Karpas-422 (cell line): Measurements from ENCODE around the gene AIF1. TPM values are rescaled to one million over a fixed set of nuclear protein-coding genes. Genes with fewer than 3 reads are reported as not detected.

Experiments used
- DNase-seq: peaks from one replicate; pipeline ENCODE4 v3.0.0-alpha.2; 2015
- H2AFZ ChIP-seq: fragments of 200-600 bp; sonication (generic); 2 replicates; pipeline ENCODE4 v1.6.1; 2014; ENCODE audit warnings: antibody characterized with exemption, low read length, mixed read lengths
- H3K27ac ChIP-seq: fragments of 200-600 bp; sonication (generic); 2 replicates; pipeline ENCODE4 v1.5.1; 2014; ENCODE audit warnings: mild to moderate bottlenecking, low read length, moderate library complexity
- H3K27me3 ChIP-seq: fragments of 200-600 bp; sonication (generic); 2 replicates; pipeline ENCODE4 v1.6.1; 2014; ENCODE audit warnings: low read length, mixed read lengths
- H3K36me3 ChIP-seq: fragments of 200-600 bp; sonication (generic); 2 replicates; pipeline ENCODE4 v1.6.1; 2014; ENCODE audit warnings: low read length, mixed read lengths; ENCODE audit not compliant: insufficient read depth
- H3K4me1 ChIP-seq: fragments of 200-600 bp; sonication (generic); 2 replicates; pipeline ENCODE4 v1.6.1; 2014; ENCODE audit warnings: mild to moderate bottlenecking, low read length, mixed read lengths
- H3K4me2 ChIP-seq: fragments of 200-600 bp; sonication (generic); 2 replicates; pipeline ENCODE4 v1.6.1; 2014; ENCODE audit warnings: low read length, low read depth, mild to moderate bottlenecking; ENCODE audit not compliant: poor library complexity, severe bottlenecking
- H3K4me3 ChIP-seq: fragments of 200-600 bp; sonication (generic); 2 replicates; pipeline ENCODE4 v1.5.1; 2014; ENCODE audit warnings: mild to moderate bottlenecking, antibody characterized with exemption, low read length, mixed read lengths
- H3K79me2 ChIP-seq: fragments of 200-600 bp; sonication (generic); 2 replicates; pipeline ENCODE4 v1.6.1; 2014; ENCODE audit warnings: mild to moderate bottlenecking, low read length, mixed read lengths
- H3K9ac ChIP-seq: fragments of 200-600 bp; sonication (generic); 2 replicates; pipeline ENCODE4 v1.6.0; 2014; ENCODE audit warnings: low read length
- H3K9me2 ChIP-seq: fragments of 200-600 bp; sonication (generic), shearing (Covaris generic); replicated peaks from 2 replicates; pipeline ENCODE4 v1.6.0; 2014; ENCODE audit warnings: mild to moderate bottlenecking, low read length, moderate library complexity; ENCODE audit not compliant: insufficient read depth
- H3K9me3 ChIP-seq: fragments of 300-700, 200-600 bp; sonication (generic); 2 replicates; pipeline ENCODE4 v1.6.1; 2014; ENCODE audit warnings: low read length, mixed read lengths
- H4K20me1 ChIP-seq: fragments of 200-600 bp; sonication (generic); 2 replicates; pipeline ENCODE4 v1.6.1; 2014; ENCODE audit warnings: mild to moderate bottlenecking, antibody characterized with exemption, low read length, low read depth; ENCODE audit not compliant: insufficient read depth
- total RNA-seq: library from RNA; depleted of rRNA; stranded (reverse); fragments of >200 nt; shearing (Covaris generic); gene quantifications from 2 replicates; pipeline ENCODE4 v1.2.3, GENCODE V29; 2014; ENCODE audit warnings: low replicate concordance

Gene AIF1
- total RNA-seq, 1 experiment from 2014 or later, result not detected

- Histone ChIP-seq H3K27me3 (no peaks in the 10 kb centered on the region), H3K9me2 (no peaks in the 10 kb centered on the region), H4K20me1 (peaks cover 25% of the 10 kb centered on the region; the same call in 1 of the 2 replicates), H3K9me3 (no peaks in the 10 kb centered on the region), H2AFZ (no peak overlapping the region), H3K4me2 (peak overlapping the region; percentile 46), H3K9ac (no peak overlapping the region), H3K4me1 (peaks cover 45% of the 10 kb centered on the region), H3K27ac (peak overlapping the region; percentile 91), H3K4me3 (no peak overlapping the region), H3K36me3 (peaks cover 57% of the 10 kb centered on the region), H3K79me2 (no peaks in the 10 kb centered on the region)
- DNase-seq, result no peak
These were observed 21.9 kb downstream of the AIF1 start for GRCh38 chr6:31636698-31637596.

- Histone ChIP-seq H3K4me1 (peaks cover 44% of the 10 kb centered on the region), H3K27ac (peak overlapping the region; percentile 91), H4K20me1 (peaks cover 14% of the 10 kb centered on the region; the same call in 1 of the 2 replicates), H3K4me2 (no peak overlapping the region), H2AFZ (no peak overlapping the region), H3K79me2 (no peaks in the 10 kb centered on the region), H3K9me3 (no peaks in the 10 kb centered on the region), H3K36me3 (peaks cover 50% of the 10 kb centered on the region), H3K4me3 (no peak overlapping the region), H3K9ac (no peak overlapping the region), H3K27me3 (no peaks in the 10 kb centered on the region), H3K9me2 (no peaks in the 10 kb centered on the region)
- no peak for DNase-seq
These were observed 24.0 kb downstream of the AIF1 start for GRCh38 chr6:31639043-31639442.

DNA sequence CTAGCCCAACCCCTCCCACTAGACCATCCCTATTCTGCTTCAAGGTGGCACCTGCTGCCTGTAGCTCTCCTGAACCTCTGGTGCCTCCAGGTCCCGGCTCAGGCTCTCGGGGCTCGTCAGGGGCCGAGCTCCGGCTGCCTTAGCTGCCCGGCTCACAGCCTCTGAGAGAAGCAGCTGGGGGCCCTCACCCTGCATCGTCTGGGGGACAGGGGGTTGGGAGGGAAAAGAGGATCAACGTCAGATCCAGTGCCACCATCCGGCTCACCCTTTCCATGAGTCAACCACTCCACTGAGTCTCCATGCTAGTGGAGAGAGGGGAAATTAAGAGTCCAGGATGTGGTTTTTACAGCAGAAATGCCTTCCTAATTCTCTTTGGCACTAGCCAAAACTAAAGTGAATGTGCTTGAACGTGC lies 24.4 kb downstream of the AIF1 start:
- Histone ChIP-seq H4K20me1 (peaks cover 10% of the 10 kb centered on the region; the same call in 1 of the 2 replicates), H3K9me3 (no peaks in the 10 kb centered on the region), H3K4me3 (no peak overlapping the region), H3K79me2 (no peaks in the 10 kb centered on the region), H3K27ac (peak overlapping the region; percentile 91; the same call in 1 of the 2 replicates), H3K4me2 (no peak overlapping the region), H3K9me2 (no peaks in the 10 kb centered on the region), H3K4me1 (peaks cover 40% of the 10 kb centered on the region), H3K9ac (no peak overlapping the region), H3K27me3 (no peaks in the 10 kb centered on the region), H2AFZ (no peak overlapping the region), H3K36me3 (peaks cover 46% of the 10 kb centered on the region)
- DNase-seq, result no peak

- Histone ChIP-seq H3K9me2 (no peaks in the 10 kb centered on the region), H3K9ac (no peak overlapping the region), H3K27me3 (no peaks in the 10 kb centered on the region), H3K79me2 (no peaks in the 10 kb centered on the region), H3K4me1 (peaks cover 29% of the 10 kb centered on the region), H3K36me3 (peaks cover 39% of the 10 kb centered on the region), H2AFZ (no peak overlapping the region), H3K4me2 (no peak overlapping the region), H3K9me3 (no peaks in the 10 kb centered on the region), H3K27ac (no peak overlapping the region), H3K4me3 (no peak overlapping the region), H4K20me1 (peaks cover 7% of the 10 kb centered on the region; the same call in 1 of the 2 replicates)
- no peak for DNase-seq
These were observed 25.6 kb downstream of the AIF1 start for GRCh38 chr6:31640612-31641011.

- Histone ChIP-seq H2AFZ (no peak overlapping the region), H3K27ac (no peak overlapping the region), H3K4me1 (peaks cover 22% of the 10 kb centered on the region), H4K20me1 (peaks cover 4% of the 10 kb centered on the region; the same call in 1 of the 2 replicates), H3K9me3 (no peaks in the 10 kb centered on the region), H3K4me3 (no peak overlapping the region), H3K36me3 (peaks cover 32% of the 10 kb centered on the region), H3K9ac (no peak overlapping the region), H3K9me2 (no peaks in the 10 kb centered on the region), H3K79me2 (no peaks in the 10 kb centered on the region), H3K27me3 (no peaks in the 10 kb centered on the region), H3K4me2 (no peak overlapping the region)
- DNase-seq, result no peak
These were observed 26.3 kb downstream of the AIF1 start for GRCh38 chr6:31641370-31641769.

DNA sequence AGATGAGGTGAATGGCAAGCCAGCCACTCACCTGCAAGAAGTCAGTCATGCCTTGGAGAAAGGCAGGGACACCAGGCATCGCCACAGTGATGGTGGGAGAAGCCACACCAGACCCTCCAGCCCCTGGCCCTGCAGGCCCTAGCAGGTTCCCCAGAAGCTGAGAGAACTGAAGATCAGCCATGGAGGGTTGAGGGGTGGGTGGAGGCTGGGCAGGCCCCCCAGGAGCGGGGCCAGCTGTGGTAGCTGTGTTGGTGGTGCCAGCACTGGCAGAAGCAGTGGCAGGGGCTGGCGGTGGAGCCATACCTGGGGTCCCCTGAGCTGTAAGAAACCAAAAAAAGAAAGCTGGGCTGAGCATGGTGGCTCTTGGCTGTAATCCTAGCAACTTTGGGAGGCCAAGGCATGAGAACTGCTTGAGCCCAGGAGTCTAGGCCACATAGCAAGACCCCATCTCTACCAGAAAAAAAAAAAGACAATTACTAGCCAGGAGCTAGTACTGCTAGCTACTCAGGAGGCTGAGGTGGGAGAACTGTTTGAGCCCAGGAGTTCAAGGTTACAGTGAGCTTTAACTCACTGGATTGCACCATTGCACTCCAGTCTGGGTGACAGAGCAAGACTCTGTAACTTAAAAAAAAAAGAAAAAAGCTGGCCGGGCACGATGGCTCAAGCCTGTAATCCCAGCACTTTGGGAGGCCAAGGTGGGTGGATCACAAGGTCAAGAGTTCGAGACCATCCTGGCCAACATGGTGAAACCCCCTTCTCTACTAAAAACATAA lies 27.9 kb downstream of the AIF1 start:
- no peak for DNase-seq
- Histone ChIP-seq H3K9ac (no peak overlapping the region), H3K9me3 (no peaks in the 10 kb centered on the region), H3K79me2 (no peaks in the 10 kb centered on the region), H3K9me2 (no peaks in the 10 kb centered on the region), H3K36me3 (peaks cover 20% of the 10 kb centered on the region; the same call in 1 of the 2 replicates), H4K20me1 (peaks cover 3% of the 10 kb centered on the region; the same call in 1 of the 2 replicates), H2AFZ (no peak overlapping the region), H3K27me3 (no peaks in the 10 kb centered on the region), H3K4me1 (peaks cover 5% of the 10 kb centered on the region), H3K4me2 (no peak overlapping the region), H3K27ac (no peak overlapping the region), H3K4me3 (no peak overlapping the region)

- Histone ChIP-seq H4K20me1 (no peaks in the 10 kb centered on the region), H3K36me3 (peaks cover 21% of the 10 kb centered on the region; the same call in 1 of the 2 replicates), H2AFZ (no peak overlapping the region), H3K27me3 (no peaks in the 10 kb centered on the region), H3K9me2 (no peaks in the 10 kb centered on the region), H3K27ac (no peak overlapping the region), H3K4me1 (no peaks in the 10 kb centered on the region), H3K4me3 (no peak overlapping the region), H3K9me3 (no peaks in the 10 kb centered on the region), H3K9ac (no peak overlapping the region), H3K4me2 (no peak overlapping the region), H3K79me2 (peaks cover under 1% of the 10 kb centered on the region)
- DNase-seq, result no peak
These were observed 28.9 kb downstream of the AIF1 start for GRCh38 chr6:31643818-31644454.
